A549 treated with AZD2906 at 1 μM for 4 hours (cell line): ENCODE results near the gene VSIG8. TPM values are rescaled to one million over a fixed set of nuclear protein-coding genes. Genes with fewer than 3 reads are reported as not detected.

ENCODE experiments used
- total RNA-seq: library from RNA; stranded (reverse); fragments of 200-300 nt; extraction: Qiagen RNA extraction; gene quantifications from 5 replicates; pipeline ENCODE4 v1.2.3, GENCODE V29; 2022

The VSIG8 gene, protein sequence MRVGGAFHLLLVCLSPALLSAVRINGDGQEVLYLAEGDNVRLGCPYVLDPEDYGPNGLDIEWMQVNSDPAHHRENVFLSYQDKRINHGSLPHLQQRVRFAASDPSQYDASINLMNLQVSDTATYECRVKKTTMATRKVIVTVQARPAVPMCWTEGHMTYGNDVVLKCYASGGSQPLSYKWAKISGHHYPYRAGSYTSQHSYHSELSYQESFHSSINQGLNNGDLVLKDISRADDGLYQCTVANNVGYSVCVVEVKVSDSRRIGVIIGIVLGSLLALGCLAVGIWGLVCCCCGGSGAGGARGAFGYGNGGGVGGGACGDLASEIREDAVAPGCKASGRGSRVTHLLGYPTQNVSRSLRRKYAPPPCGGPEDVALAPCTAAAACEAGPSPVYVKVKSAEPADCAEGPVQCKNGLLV
- total RNA-seq: 0.03 to 0.11 TPM in 2 of 5 replicates, not detected in the others

DNA sequence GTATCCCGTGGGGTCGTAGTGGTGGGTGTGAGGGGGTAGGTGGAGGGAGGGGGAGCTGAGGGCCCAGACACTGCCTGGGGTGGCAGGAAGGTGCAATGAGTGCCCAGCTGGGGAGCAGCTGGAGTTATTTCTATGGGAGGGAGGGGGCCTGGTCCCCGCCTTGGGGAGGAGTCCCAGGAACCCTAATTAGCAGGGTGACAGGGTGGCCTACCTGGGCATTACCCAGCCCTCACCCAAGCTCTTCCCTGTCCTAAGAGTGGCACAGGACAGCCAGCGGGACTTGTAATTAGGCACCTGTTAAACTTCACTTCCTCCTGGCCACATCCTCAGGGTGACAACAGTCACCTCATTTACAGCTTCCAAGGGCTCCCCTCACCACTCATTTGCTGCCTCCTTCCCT lies at the start of gene VSIG8:
TSS of gene VSIG8 (minus strand) at position 101 of the 400 bp plus-strand sequence. CDS start 136 bp downstream, outside the sequence.

DNA sequence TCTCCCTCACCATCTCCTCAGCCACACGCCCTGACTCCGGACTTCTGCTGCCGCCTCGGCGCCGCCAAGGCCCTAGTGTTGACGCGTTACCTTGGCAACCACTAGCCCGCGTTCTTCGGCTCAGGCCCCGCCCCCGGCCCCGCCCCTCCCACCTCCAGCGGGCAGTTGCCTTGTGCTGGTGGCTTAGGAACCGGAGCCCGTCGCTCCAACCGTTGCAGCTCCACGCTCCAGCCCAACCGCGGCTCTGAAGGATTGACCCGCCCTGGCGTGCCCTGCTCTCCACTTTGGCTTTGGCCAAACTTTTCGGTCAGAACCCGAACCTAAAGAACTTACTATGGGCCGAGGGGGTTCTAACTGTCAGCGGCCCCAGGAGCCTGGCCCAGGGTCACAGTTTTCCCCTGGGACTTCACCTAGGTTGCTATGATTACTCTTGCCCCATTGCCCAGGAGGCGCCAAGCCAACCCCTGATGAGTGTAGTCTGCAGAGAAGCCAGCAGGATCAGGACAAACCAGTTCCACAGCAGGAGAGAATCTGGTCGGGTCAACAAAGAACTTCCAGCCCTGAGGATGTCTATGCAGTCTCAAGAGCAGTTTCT lies 37.7 kb upstream of the VSIG8 start, which contains the start of gene CFAP45:
TSS of gene CFAP45 (minus strand) at position 80 of the 595 bp plus-strand sequence. CDS start at position 13, 67 bp downstream.

DNA sequence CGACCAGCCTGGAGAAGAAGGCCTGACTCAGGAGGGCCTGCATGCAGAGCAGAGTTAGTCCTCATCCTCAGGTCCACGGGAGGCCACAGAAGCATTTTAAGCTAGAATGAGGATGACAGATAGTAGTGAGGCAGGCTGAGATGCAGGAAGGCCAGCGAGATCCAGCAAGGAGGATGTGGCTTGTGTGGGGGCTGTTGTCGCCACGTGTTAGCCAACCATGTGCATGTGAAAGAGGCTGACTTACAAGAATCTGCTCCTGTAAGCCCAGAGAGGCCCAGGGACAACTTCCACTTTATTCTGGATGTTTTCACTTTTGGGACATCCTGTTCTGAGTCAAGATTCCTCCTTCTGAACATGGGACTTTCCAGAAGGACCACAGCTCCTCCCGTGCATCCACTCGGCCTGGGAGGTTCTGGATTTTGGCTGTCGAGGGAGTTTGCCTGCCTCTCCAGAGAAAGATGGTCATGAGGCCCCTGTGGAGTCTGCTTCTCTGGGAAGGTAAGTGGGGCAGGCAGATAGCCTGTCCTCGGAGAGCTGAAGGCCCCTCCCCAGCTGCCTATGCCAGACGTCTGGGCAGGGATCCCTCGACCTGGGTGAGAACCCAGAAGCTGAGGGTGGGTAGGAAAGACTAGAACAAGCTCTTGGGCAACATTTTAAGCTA lies 35.9 kb downstream of the VSIG8 start, which contains the start of gene SLAMF8:
TSS of gene SLAMF8 (plus strand) at position 433 of the 661 bp plus-strand sequence. CDS start at position 459, 26 bp downstream.

Other genes with a start within 250 kb of the VSIG8 start
- gene CRP, start 148.1 kb downstream of the VSIG8 start, total RNA-seq: not detected in 5 replicates
- 53.3 to 87.3 TPM (median 77.5 TPM) in 5 replicates for gene DUSP23, start 81.7 kb downstream of the VSIG8 start, total RNA-seq
- gene FCRL6, start 60.3 kb downstream of the VSIG8 start, total RNA-seq: not detected in 5 replicates
- 0.10 to 0.25 TPM (median 0.16 TPM) in 5 replicates for gene SLAMF8, start 35.8 kb downstream of the VSIG8 start, total RNA-seq
- gene CFAP45, start 37.5 kb upstream of the VSIG8 start, total RNA-seq: 0.49 to 0.67 TPM (median 0.55 TPM) in 5 replicates
- 1,017 to 1,045 TPM (median 1,025 TPM) in 5 replicates for gene TAGLN2, start 62.9 kb upstream of the VSIG8 start, total RNA-seq
- 0.12 to 0.22 TPM (median 0.15 TPM) in 5 replicates for gene IGSF9, start 83.0 kb upstream of the VSIG8 start, total RNA-seq
- gene SLAMF9, start 91.6 kb upstream of the VSIG8 start, total RNA-seq: 0.25 to 0.64 TPM (median 0.41 TPM) in 5 replicates
- gene PIGM, start 169.3 kb upstream of the VSIG8 start, total RNA-seq: 3.8 to 5.1 TPM (median 4.3 TPM) in 5 replicates
- not detected in 5 replicates for gene KCNJ10, start 207.5 kb upstream of the VSIG8 start, total RNA-seq
- gene KCNJ9, start 218.9 kb upstream of the VSIG8 start, total RNA-seq: not detected in 5 replicates
- gene IGSF8, start 236.0 kb upstream of the VSIG8 start, total RNA-seq: 6.8 to 10.2 TPM (median 9.4 TPM) in 5 replicates